ENCODE data around the gene ECHS1. TPM values are rescaled to one million over a fixed set of nuclear protein-coding genes. Genes with fewer than 3 reads are reported as not detected.

Gene ECHS1
- total and polyA plus RNA-seq, 2 donors (not counting 3 experiments of a cell fraction or from before 2014, with no cell fraction given) = 46.2 to 108 TPM

DNA sequence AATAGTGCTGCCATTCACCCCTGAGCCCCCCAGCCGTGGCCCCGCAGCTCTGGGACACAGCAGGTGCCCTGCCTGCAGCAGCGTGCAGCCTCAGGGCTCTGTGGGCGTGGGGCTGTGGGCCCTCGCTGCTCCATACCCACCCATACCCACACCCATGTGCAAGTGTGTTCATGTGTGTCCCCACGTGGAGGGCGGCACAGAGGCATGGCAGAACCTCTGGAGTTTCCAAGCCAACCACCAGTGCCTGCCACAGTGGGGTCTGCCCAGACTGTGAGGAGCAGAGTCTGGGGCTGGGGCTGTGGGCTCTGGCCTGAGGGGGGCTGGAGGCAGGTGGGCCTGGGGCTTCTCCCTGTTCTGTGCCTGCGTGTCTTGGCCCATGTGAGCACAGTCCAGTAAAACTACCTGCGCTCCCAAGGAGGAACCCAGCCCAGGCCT is 23.6 kb downstream of the ECHS1 start:
- Histone ChIP-seq H4K20me1 (replicated peaks; ENCODE audit: control insufficient read depth, extremely low read depth, insufficient read depth, low read length) (no peaks in the 10 kb centered on the region), H3K9me3 (replicated peaks; ENCODE audit: control insufficient read depth, insufficient read depth, low read length) (no peaks in the 10 kb centered on the region), H3K36me3 (ENCODE audit: control insufficient read depth in 2 of 2, extremely low read depth in 1 of 2, insufficient read depth in 2 of 2, low read length in 2 of 2) (no peaks in the 10 kb centered on the region), H3K9me1 (replicated peaks; ENCODE audit: control insufficient read depth, extremely low read depth, insufficient read depth, low read length) (no peaks in the 10 kb centered on the region), H3K4me2 (ENCODE audit: insufficient read depth, low read length) (no peak overlapping the region), H3K9ac (replicated peaks; ENCODE audit: extremely low read depth, insufficient read depth, low read length) (no peak overlapping the region), H3K27ac (ENCODE audit: insufficient read depth, low read depth, low read length) (no peak overlapping the region), H3K27me3 (ENCODE audit: control insufficient read depth in 2 of 2, insufficient read depth in 2 of 2, low read length in 2 of 2) (no peaks in the 10 kb centered on the region), H2AFZ (ENCODE audit: low read depth, low read length) (no peak overlapping the region), H3K4me1 (ENCODE audit: control insufficient read depth, extremely low read depth, insufficient read depth, low read length) (no peaks in the 10 kb centered on the region), H3K4me3 (replicated peaks in 1 of 3; ENCODE audit: insufficient read depth in 1 of 3, low read depth in 1 of 3, low read length in 3 of 3) (no peak overlapping the region), H3K79me2 (ENCODE audit: control insufficient read depth, insufficient read depth, low read length) (no peaks in the 10 kb centered on the region)
- dilution Hi-C loops (cut with MboI; ENCODE audit: extremely low pct_ligation_motif_present, low sequenced_read_pairs) = no loop called here
- POLR2A ChIA-PET = no interaction called here
- DNase-seq (ENCODE audit: low read depth, low spot score) (no peak), FAIRE-seq (no peak)
- CTCF ChIA-PET = no interaction called here
- BruUV-seq (replicated peaks) = no TSS peak
- no peak for TF ChIP-seq GATA2 (IDR thresholded peaks at IDR 0.05; ENCODE audit: insufficient read depth, insufficient read length, low read depth, low read length)
- TF ChIP-seq FOS (IDR thresholded peaks at IDR 0.05; ENCODE audit: borderline replicate concordance, insufficient read depth, low read length) = no peak
- TF ChIP-seq POLR2AphosphoS5 (IDR thresholded peaks at IDR 0.05; ENCODE audit: insufficient read depth, low read depth, low read length) = no peak
- TF ChIP-seq, protein P1, sequence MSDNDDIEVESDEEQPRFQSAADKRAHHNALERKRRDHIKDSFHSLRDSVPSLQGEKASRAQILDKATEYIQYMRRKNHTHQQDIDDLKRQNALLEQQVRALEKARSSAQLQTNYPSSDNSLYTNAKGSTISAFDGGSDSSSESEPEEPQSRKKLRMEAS (IDR thresholded peaks at IDR 0.05; ENCODE audit: insufficient read depth, insufficient read length) = no peak
- TF ChIP-seq JUN (IDR thresholded peaks at IDR 0.05; ENCODE audit: borderline replicate concordance, insufficient read depth, insufficient read length, low read depth) = no peak
- TF ChIP-seq, protein P2, sequence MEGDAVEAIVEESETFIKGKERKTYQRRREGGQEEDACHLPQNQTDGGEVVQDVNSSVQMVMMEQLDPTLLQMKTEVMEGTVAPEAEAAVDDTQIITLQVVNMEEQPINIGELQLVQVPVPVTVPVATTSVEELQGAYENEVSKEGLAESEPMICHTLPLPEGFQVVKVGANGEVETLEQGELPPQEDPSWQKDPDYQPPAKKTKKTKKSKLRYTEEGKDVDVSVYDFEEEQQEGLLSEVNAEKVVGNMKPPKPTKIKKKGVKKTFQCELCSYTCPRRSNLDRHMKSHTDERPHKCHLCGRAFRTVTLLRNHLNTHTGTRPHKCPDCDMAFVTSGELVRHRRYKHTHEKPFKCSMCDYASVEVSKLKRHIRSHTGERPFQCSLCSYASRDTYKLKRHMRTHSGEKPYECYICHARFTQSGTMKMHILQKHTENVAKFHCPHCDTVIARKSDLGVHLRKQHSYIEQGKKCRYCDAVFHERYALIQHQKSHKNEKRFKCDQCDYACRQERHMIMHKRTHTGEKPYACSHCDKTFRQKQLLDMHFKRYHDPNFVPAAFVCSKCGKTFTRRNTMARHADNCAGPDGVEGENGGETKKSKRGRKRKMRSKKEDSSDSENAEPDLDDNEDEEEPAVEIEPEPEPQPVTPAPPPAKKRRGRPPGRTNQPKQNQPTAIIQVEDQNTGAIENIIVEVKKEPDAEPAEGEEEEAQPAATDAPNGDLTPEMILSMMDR (IDR thresholded peaks at IDR 0.05; ENCODE audit: extremely low read depth in 1 of 2, insufficient read depth in 1 of 2, low read depth in 1 of 2, low read length in 2 of 2) = no peak
- TF ChIP-seq EZH2 (IDR thresholded peaks at IDR 0.05; ENCODE audit: borderline replicate concordance, low read depth, low read length, severe bottlenecking) = no peak
- TF ChIP-seq MYC (IDR thresholded peaks at IDR 0.05; ENCODE audit: low read depth, low read length) = no peak
- TF ChIP-seq POLR2A (IDR thresholded peaks at IDR 0.05; ENCODE audit: low read depth, low read length) = no peak
- intact Hi-C loops (cut with micrococcal nuclease) = no loop called here

Data from endothelial cell of umbilical vein (primary cell).